GM19438 (cell line): ENCODE data around the gene TRIM2.
"Not testable (repeated sequence)": the region's sequence is repeated elsewhere in the genome, so short reads cannot be mapped to it uniquely, and the experiment has no call there.

ENCODE experiments used
- ATAC-seq: cut with Tn5 transposase; IDR thresholded peaks from one replicate; pipeline ENCODE4 v1.9.1; 2021; ENCODE audit warnings: low read depth; ENCODE audit not compliant: unreplicated experiment

The TRIM2 gene

DNA sequence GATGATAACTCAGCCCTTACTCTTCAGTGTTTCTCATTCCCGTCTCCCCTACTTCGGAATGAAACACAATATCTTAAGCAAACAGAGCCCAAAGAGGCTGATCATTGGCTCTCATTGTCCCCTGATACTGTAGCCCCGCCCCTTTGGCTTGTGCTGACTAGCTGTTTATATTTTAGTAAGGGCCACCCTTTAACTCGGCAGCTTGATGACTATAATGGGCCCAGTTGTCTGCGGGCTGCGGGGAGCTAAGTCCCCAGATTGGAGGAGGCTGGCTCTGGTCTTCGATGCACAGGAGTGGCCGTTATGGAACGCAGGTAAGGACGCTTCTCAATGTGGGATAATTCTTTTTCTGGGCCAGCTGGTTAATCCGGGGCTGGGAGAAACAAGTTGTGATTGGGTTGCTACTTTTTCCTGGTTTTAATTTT lies at the start of gene TRIM2:
Gene TRIM2 (plus strand): TSS at position 197 of the 425 bp plus-strand sequence. CDS start 88 bp downstream, at position 285.
- ATAC-seq = peak; percentile 70

DNA sequence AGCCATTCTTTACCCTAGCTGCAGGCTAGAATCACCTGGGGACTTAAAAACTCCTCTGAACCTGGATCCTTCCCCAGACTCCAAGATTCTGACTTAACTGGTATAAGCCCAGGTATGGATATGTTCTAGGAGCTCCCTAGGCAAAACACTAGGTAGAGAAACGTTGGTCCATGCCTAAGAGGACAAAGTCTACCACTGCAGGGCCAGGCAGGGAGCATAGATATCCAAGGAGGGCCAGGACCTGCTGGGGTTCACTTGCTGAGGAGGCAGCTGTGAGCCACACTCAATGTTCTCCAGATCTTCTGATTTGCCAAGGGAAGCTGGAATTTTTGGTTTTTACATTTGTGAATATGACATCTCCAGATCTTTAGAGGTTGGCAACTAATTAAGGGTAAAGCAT lies 48.6 kb upstream of the TRIM2 start:
- ATAC-seq = no peak

DNA sequence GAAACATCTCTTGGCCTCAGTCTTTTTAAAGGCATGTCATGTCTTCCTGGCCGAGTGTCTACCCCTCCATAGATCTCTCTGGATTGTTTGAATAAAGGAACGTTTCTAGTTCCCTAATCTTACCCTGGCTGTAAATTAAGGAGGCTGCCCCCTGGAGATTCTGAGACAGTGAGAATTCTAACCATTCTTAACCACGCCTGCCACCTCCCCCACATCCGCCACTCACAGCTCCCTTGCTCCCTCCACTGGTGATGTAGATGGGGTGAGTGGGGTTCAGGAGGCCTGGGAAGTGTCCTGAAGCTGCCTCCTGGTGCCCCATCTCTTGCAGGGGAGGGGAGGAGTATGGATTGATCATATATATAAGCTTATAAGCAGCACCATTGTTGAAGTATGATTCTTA lies 48.0 kb upstream of the TRIM2 start:
- ATAC-seq = peak; percentile 36

DNA sequence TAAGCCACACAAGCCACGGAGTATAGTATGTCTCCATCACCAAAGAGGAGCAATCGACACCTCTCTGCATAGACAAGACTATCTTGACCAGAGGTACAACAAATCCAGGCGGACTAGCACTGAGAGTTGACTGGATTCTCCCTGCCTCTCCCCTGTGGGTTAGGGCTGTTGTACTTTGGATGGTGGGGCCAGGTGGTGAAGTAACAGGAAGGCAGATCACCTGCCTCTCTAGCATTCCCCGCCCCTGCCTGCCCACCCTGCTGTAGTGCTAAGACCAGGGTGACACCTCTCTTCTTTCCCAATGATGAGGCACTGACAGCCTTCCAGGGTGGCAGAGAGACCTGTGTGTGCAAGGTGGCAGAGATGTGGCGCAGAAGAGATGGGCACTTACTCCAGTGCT lies 47.5 kb upstream of the TRIM2 start:
- no peak for ATAC-seq

DNA sequence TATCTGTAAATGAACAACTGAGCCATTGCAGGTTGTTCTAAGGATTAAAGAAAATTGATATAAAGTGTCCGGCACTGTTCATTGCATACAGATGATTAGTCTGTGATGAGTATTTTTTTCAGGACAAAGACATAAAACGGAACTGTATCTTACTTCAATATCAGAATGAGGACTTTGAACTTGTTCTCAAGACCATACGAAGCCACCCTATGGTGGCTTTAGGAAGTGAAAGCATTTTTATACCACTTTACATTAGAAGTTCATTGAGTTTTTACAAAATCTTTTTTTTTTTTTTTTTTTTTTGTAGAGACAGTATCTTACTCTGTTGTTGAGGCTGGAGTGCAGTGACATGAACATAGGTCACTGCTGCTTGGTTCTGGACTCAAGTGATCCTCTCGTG lies 45.2 kb upstream of the TRIM2 start:
- no peak for ATAC-seq

DNA sequence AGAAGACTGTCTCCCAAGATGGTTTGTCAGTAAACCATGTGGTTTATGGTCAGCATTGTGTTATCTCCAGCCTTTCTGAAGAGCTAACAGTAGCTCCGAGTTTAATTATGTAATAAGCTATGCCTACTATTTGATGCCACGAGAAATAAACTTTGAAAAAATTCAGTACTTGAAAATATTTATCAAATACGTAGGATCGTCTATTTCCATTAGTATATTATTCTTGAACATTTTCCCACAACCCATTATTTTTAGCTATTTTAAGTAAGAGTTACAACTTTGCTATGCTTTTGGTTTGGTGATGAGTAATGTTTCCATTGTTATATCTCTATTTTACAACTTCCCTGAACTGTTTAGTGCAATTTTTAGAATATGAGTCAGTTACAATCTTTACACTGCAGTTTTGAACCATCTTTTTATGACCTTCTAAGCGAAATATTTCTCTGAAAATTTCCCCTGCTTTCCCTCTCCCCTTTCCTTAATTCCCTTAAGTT lies 44.5 kb upstream of the TRIM2 start:
- no peak for ATAC-seq

DNA sequence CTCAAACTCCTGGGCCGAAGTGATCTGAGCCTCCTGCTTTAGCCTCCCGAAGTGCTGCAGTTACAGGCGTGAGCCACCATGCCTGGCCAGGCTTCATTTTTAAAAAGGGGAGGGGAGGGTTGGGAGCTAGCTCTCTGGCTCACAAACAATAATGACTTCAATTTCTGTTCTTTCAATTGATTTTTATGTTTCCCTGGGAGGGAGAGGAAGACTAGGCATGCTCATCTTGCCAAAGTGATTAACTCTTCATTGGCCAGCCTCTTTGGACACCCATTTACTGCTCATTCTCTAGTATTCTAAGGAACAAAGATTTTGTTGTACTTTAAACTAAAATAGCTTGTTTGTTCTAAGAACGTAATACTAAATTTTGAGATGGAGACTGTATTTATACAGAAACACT lies 43.4 kb upstream of the TRIM2 start:
- ATAC-seq = no peak

DNA sequence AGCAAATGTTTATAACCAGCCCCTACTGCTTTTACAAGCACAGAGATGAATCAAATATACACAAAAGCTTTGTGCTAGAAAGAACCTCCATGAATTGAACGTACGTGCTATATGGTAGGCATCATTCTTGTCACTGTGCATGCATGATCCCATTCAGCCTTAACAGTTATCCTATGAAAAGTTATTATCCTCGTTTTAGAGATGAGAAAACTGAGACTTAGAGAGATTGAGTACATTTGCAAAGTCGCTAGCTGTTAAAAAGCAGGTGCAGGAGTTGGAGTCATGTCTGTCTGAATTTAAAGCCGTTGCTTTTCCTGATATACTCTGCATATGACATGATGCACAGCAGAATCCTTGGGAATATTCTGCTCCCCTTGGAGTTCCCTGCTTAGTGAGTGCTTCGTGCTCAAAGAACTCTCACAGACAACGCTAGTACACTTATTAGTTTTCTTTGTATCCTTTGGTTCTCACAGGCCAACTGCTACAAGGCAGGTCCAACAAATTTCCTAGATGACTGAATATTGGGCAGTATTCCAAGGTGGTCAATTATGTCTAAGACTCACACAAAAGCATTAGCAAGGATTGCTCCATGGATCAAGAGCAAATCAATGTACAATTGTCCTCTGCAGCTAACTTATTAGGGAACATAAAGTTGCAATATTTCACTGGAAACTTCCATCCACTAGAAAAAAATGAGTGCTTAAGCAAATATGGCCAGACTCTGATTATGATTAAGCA lies 42.8 kb upstream of the TRIM2 start:
- ATAC-seq = no peak

DNA sequence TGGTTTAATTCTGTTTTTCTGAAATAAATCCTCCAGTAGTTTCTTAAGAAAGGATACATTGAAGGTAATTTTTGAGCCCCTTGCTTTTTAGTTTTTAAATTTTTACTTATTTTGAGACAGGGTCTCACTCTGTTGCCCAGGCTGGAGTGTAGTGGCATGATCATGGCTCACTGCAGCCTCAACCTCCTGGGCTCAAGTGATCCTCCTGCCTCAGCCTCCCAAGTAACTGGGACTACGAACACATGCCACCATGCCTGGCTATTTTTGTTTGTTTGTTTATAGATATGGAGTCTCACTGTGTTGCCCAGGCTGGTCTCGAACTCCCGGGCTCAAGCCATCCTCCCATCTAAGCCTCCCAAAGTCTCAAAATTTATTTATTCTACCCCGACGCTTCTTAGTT lies 39.0 kb upstream of the TRIM2 start:
- ATAC-seq = not testable (repeated sequence)

DNA sequence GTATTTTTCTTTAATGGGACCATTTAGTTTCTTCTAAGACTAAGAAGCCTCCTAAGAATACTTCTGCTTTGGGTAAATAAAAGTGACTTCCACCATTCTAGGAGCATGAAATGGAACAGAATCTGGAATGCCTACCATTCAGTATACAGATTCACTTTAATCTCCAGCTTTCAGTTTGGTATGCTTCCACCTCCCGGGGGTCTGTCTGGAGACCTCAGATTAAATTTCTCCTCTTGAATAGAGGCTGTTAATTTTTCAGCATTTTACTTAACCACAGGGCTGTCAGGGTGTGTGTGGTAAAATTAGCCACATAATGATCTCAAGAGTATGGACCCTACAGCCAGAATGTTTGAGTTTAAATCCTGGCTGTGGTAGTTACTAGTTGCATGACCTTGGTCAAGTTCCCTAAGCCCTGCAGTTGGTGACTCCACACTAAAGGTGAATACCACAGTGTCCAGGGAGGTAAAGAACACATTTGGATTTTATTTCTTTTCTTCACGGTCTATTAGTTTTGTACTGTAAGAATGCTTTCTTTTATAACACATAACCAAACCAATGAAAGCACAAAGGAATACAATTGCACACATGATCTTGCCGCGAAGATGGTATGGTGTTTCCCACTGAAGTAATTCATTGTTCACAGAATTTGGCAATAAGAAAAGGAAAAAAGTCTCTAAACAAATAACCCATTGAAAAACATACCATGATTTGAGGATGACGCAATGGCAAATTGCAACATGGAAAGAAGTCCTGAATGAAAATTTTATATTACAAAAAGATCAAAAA lies 37.3 kb upstream of the TRIM2 start:
- ATAC-seq = no peak

DNA sequence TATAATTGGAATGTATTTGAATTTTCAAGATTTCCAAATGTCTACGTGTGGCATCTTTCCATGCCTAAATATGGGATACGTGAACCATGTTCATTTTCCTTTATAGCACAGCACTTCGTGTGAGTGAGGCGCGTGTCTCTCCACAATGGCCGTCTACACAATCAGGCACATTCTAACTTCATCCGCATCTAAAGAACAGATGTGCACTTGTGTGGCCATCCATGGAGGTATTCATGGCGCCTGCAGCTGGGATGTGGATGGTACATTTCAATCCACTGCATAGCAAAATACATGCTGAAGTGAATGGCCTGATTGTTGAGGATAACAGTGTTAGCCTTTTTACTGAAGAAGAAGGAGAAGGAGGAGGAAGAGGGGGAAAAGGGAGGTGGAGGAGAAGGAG lies 34.5 kb upstream of the TRIM2 start:
- ATAC-seq = no peak

DNA sequence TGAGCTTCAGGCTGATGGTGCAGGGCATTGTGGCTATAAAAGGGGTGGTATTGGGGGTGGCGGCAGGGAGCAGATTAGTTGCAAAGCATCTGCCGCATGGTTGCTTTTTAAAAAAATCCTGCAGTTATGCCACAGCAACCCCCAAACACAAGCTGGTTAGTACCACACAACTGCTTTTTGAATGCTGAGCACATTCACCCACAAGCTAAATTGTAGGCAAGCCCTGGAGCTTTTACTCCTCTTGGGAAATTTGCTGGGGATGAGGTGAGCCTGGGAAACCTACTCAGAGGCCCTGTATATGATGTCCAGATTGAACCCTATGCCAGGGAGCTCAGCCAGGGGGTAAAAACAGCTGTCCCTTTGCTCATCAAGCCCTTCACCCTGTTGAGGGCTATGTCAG lies 33.8 kb upstream of the TRIM2 start:
- no peak for ATAC-seq

DNA sequence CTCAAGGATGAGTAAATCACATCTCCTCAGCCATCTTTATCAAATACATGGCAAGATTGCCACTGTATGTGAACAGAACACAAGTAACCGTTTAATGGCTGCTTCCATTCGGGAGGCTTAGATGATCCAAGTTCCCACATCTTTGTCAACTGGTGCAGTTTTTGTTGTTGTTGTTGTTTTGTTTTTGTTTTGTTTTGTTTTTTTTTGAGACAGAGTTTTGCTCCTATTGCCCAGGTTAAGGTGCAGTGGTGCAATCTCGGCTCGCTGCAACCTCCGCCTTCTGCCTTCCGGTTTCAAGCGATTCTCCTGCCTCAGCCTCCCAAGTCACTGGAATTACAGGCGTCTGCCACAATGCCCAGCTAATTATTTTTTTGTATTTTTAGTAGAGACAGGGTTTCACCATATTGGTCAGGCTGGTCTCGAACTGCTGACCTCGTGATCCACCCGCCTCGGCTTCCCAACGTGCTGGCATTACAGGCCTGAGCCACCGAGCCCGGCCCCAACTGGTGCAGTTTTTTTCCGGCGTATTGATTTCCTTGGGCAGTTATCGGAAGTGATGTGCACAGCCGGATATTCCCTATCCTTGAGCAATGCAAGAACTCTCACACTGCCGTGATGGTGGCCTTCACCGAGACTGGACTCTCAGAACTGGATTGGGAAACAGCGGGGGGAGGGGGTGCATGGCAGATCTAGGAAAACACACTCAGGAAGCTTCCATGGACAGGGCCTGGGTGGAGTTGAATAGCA lies 29.2 kb upstream of the TRIM2 start:
- no peak for ATAC-seq

DNA sequence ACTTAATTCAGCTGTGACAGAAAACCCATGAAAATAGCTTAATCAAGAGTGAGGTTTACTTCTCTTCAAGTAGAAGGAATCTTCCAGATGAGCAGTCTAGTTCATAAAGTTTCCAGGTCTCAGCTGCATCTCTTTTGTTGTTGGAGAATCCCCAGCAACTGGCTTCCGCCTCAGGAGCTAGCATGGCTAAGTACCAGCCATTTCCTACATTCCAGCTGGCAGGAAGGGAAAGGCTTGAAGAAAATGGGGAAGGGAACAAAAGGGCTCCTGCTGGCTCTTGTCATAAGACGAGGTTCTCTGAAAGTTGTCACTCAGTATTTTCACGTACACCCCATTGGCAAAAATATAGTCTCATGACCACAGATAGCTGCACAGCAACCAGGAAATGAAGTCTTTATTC lies 27.3 kb upstream of the TRIM2 start:
- ATAC-seq = no peak

DNA sequence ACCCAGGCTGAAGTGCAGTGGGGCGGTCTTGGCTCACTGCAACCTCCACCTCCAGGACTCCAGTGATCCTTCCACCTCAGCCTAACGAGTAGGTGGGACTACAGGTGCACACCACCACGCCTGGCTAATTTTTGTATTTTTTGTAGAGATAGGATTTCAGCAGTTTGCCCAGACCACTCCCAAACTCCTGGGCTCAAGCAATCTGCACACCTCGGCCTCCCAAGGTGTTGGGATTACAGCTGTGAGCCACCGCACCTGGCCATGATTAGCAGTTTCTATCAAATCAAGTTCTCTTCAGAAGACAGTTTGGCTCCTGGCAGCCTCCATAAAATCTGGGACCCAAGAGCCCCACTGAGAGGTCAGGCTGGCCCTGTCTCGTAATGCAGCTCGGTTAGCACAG lies 26.4 kb upstream of the TRIM2 start:
- no peak for ATAC-seq

DNA sequence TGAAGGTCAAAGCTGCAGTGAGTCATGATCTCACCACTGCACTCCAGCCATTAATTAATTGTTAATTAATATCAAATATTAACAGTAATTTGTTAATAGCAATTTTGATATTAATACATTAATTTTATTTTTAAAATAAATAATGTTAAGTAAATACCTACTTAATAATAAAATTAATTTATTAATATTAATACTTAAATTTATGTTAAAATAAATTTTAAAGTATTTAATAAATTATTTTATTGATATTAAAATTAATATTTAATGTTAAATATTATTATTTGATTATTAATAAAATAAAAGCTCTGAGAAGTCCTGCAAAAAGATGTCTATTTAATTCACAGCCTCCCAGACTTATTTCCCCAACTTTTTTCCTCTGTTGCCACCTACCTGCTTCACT lies 25.1 kb upstream of the TRIM2 start:
- no peak for ATAC-seq

DNA sequence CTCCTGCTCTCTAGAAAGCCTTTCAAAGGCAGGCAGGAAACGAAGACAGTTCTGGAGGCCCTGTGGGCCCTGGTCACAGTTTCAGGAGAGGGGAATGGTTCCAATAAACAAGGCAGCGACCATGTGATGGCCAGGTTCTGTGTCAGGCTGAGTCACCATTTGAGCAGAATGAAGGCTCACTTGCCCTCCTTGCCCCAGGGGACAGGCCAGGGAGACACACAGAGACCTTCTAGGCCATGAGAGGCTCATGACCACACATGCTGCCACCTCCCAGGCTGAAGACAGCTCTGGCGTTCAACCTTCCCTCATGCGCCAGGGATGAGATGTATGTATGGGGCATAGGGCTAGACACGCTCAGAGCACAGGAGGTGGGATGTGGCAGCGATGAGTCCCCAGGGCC lies 22.9 kb upstream of the TRIM2 start:
- no peak for ATAC-seq

DNA sequence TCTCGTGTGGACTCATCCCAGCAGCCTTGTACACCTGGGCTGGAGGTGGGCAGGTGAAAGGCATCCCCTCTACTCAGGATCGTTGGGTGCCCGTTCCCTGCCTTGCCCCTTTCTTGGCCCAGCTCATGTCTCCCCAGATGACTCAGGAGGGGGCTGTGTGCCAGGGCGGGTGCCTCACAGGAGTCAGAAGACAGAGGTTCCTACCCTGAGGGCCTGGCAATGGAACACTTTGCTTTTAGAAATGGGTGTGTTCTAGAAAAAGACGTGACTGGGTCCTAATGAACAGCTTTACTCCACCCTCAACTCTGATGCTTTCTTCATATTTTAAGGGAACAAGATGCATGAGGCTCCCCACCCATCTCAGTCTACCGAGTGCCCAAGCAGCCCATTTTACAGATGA lies 22.5 kb upstream of the TRIM2 start:
- no peak for ATAC-seq

DNA sequence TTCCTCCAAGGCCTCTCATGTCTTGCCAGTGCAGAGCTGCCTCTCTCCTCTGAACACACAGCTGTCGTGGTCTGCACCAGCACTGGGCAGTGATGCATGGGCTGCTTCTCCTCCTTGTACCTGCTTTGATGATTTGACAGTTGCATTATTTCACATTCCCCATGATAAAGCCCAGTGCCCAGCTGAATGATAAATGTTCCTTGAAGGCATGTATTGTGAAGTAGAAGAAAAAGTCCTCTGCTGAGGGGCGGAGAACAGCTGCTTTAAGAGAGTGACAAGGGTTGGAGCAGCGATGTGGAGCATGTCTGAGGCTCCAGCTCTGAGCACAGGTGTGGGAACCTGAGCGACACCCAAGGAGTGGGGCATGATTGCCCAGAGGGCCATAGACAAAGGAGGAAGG lies 21.1 kb upstream of the TRIM2 start:
- ATAC-seq = no peak

DNA sequence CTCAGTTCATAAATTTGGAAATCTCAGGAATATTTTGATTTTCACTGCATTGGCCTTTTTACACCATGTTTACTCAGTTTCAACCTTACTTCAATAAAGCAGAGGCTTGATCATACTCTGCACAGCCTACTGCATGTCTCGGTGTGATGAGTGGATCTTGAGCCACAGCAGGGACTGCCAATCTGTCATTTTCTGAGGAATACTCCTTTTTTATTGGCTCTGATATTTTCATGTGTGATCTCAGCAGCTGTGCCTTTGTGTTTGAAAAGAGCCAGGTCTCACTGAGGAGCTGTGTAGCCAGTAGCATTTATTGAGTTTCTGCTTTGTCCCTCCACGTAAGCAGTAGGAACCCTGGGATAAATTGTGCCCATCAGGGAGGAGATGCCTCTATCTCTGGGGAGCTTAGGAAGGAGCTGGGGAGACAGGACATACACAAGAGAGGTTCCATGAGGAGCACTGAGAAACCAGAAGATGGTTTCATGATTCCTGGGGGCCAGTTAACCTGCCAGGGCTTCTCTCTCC lies 18.9 kb upstream of the TRIM2 start:
- ATAC-seq = no peak
